Mesenchymal stem cell (in vitro differentiated cells and primary cell): ENCODE measurements around the gene NTS.
A peak's percentile ranks its signal among the peaks of the same experiment; 100 is the strongest.

Experiments
- DNase-seq: peaks from one replicate; pipeline ENCODE4 v3.0.0-alpha.2; 2013
- H2AFZ ChIP-seq: one replicate; pipeline ENCODE4 v1.6.1; 2013; ENCODE audit warnings: low read depth, mild to moderate bottlenecking, control low read depth, inconsistent platforms, low read length, moderate library complexity
- H2AK5ac ChIP-seq: 2 replicates; pipeline ENCODE4 v1.6.1; 2013; ENCODE audit warnings: low read length, moderate library complexity, mild to moderate bottlenecking, inconsistent platforms; ENCODE audit not compliant: severe bottlenecking
- H2BK120ac ChIP-seq: one replicate; pipeline ENCODE4 v1.6.1; 2013; ENCODE audit warnings: low read depth, mild to moderate bottlenecking, inconsistent platforms, low read length, moderate library complexity
- H2BK12ac ChIP-seq, 2 experiments: one replicate each; pipeline ENCODE4 v1.6.1; 2013; ENCODE audit warnings: inconsistent platforms in 2 of 2, low read length in 2 of 2, mild to moderate bottlenecking in 2 of 2, moderate library complexity in 2 of 2, control low read depth in 1 of 2
- H2BK15ac ChIP-seq: one replicate; pipeline ENCODE4 v1.6.1; 2013; ENCODE audit warnings: mild to moderate bottlenecking, low read depth, inconsistent platforms; ENCODE audit not compliant: poor library complexity, severe bottlenecking
- H2BK5ac ChIP-seq: 2 replicates; pipeline ENCODE4 v1.6.1; 2013; ENCODE audit warnings: low read depth, mild to moderate bottlenecking, low read length, control low read depth, inconsistent platforms; ENCODE audit not compliant: poor library complexity, severe bottlenecking
- H3K14ac ChIP-seq, 2 experiments: one replicate each; pipeline ENCODE4 v1.6.1; 2013; ENCODE audit warnings: inconsistent platforms in 2 of 2, low read length in 2 of 2, control low read depth in 1 of 2, mild to moderate bottlenecking in 1 of 2, moderate library complexity in 1 of 2
- H3K18ac ChIP-seq, 2 experiments: one replicate each; pipeline ENCODE4 v1.6.1; 2013; ENCODE audit warnings: inconsistent platforms in 2 of 2, low read length in 2 of 2, control low read depth in 1 of 2, low read depth in 1 of 2, mild to moderate bottlenecking in 1 of 2
- H3K23ac ChIP-seq, 2 experiments: one replicate each; pipeline ENCODE4 v1.6.1; 2013; ENCODE audit warnings: inconsistent platforms in 2 of 2, low read length in 2 of 2, mild to moderate bottlenecking in 2 of 2, moderate library complexity in 2 of 2, control low read depth in 1 of 2
- H3K27ac ChIP-seq: 2 replicates; pipeline ENCODE4 v1.5.1; 2013; ENCODE audit warnings: mild to moderate bottlenecking, moderate library complexity, low read length, control low read depth, inconsistent platforms; ENCODE audit not compliant: poor library complexity, severe bottlenecking
- H3K27me3 ChIP-seq, 2 experiments: 2 replicates each; pipeline versions ENCODE4 v1.6.1 to v1.7.0; 2013; ENCODE audit warnings: low read length in 2 of 2, mild to moderate bottlenecking in 2 of 2, moderate library complexity in 2 of 2, control low read depth in 1 of 2, inconsistent platforms in 1 of 2; ENCODE audit not compliant: control insufficient read depth in 1 of 2, insufficient read depth in 1 of 2
- H3K36me3 ChIP-seq, 2 experiments: 2 replicates each; pipeline versions ENCODE4 v1.6.1 to v1.7.0; 2013; ENCODE audit warnings: low read length in 2 of 2, control low read depth in 1 of 2, inconsistent platforms in 1 of 2, low read depth in 1 of 2, mild to moderate bottlenecking in 1 of 2; ENCODE audit not compliant: insufficient read depth in 2 of 2, control insufficient read depth in 1 of 2
- H3K4ac ChIP-seq, 2 experiments: one replicate each; pipeline ENCODE4 v1.6.1; 2013; ENCODE audit warnings: inconsistent platforms in 2 of 2, low read length in 2 of 2, mild to moderate bottlenecking in 2 of 2, moderate library complexity in 2 of 2, control low read depth in 1 of 2, low read depth in 1 of 2
- H3K4me1 ChIP-seq: 2 replicates; pipeline ENCODE4 v1.6.1; 2013; ENCODE audit warnings: low read depth, low read length, control low read depth; ENCODE audit not compliant: control insufficient read depth, insufficient read depth
- H3K4me2 ChIP-seq: 2 replicates; pipeline ENCODE4 v1.6.1; 2013; ENCODE audit warnings: low read length, mild to moderate bottlenecking, inconsistent platforms; ENCODE audit not compliant: poor library complexity, severe bottlenecking
- H3K4me3 ChIP-seq, 2 experiments: 2 replicates each; pipeline versions ENCODE4 v1.5.1 to v1.7.0; 2013; ENCODE audit warnings: low read length in 2 of 2, mild to moderate bottlenecking in 2 of 2, control low read depth in 1 of 2, low read depth in 1 of 2; ENCODE audit not compliant: insufficient read depth in 1 of 2
- H3K79me1 ChIP-seq: replicated peaks from 2 replicates; pipeline ENCODE4 v1.6.1; 2013; ENCODE audit warnings: mild to moderate bottlenecking, control low read depth, low read length, inconsistent platforms; ENCODE audit not compliant: poor library complexity, severe bottlenecking
- H3K9ac ChIP-seq: 2 replicates; pipeline ENCODE4 v1.7.0; 2013; ENCODE audit warnings: mild to moderate bottlenecking, low read length, moderate library complexity
- H3K9me3 ChIP-seq: 2 replicates; pipeline ENCODE4 v1.7.0; 2013; ENCODE audit warnings: mild to moderate bottlenecking, low read length; ENCODE audit not compliant: control insufficient read depth
- H4K8ac ChIP-seq: one replicate; pipeline ENCODE4 v1.6.1; 2013; ENCODE audit warnings: inconsistent platforms, mild to moderate bottlenecking, low read length, moderate library complexity
- H4K91ac ChIP-seq: one replicate; pipeline ENCODE4 v1.6.1; 2013; ENCODE audit warnings: mild to moderate bottlenecking, low read length, inconsistent platforms
- WGBS: methylation state at CpG from one replicate; pipeline ENCODE4 v1.1.7; 2013; ENCODE audit warnings: mixed read lengths; 5-methylcytosine and 5-hydroxymethylcytosine counted together

NTS gene

GRCh38 chr12:85877459-85877858 lies 3.4 kb downstream of the NTS start:
- no peak overlapping the region for H2BK15ac ChIP-seq
- H3K9ac ChIP-seq, result no peak overlapping the region
- no peak overlapping the region for H3K14ac ChIP-seq
- H3K9me3 ChIP-seq, result no peaks in the 10 kb centered on the region
- H2AFZ ChIP-seq, result no peak overlapping the region
- no peak overlapping the region for H4K91ac ChIP-seq
- DNase-seq, result no peak
- peaks cover 2% of the 10 kb centered on the region for H3K4me1 ChIP-seq
- no peak overlapping the region for H3K23ac ChIP-seq
- no peak overlapping the region for H3K18ac ChIP-seq
- H2BK120ac ChIP-seq, result no peak overlapping the region
- H3K27ac ChIP-seq, result no peak overlapping the region
- H3K27me3 ChIP-seq, result no peaks in the 10 kb centered on the region
- no peaks in the 10 kb centered on the region for H3K79me1 ChIP-seq
- H2BK12ac ChIP-seq, result no peak overlapping the region
- H2AK5ac ChIP-seq, result no peak overlapping the region
- 80% methylated on average over 1 of the region's 3 CpGs for WGBS
- no peak overlapping the region for H3K4me2 ChIP-seq
- no peak overlapping the region for H4K8ac ChIP-seq
- H3K36me3 ChIP-seq, result no peaks in the 10 kb centered on the region
- no peak overlapping the region for H2BK5ac ChIP-seq
- H3K4ac ChIP-seq, result no peak overlapping the region
- H3K4me3 ChIP-seq, result no peak overlapping the region

GRCh38 chr12:85883763-85884162 lies 9.7 kb downstream of the NTS start:
- Histone ChIP-seq H3K4me2 (no peak overlapping the region), H3K36me3 (no peaks in the 10 kb centered on the region), H3K9me3 (no peaks in the 10 kb centered on the region), H3K23ac (no peak overlapping the region), H3K14ac (no peak overlapping the region), H3K4me1 (no peaks in the 10 kb centered on the region), H2AK5ac (no peak overlapping the region), H4K8ac (no peak overlapping the region), H3K4ac (no peak overlapping the region), H2BK120ac (no peak overlapping the region), H3K27ac (no peak overlapping the region), H2BK12ac (no peak overlapping the region), H3K9ac (no peak overlapping the region), H2AFZ (no peak overlapping the region), H3K79me1 (no peaks in the 10 kb centered on the region), H3K18ac (no peak overlapping the region), H2BK15ac (no peak overlapping the region), H3K4me3 (no peak overlapping the region), H2BK5ac (no peak overlapping the region), H4K91ac (no peak overlapping the region), H3K27me3 (no peaks in the 10 kb centered on the region)
- no peak for DNase-seq

- no peaks in the 10 kb centered on the region for H3K9me3 ChIP-seq
- no peaks in the 10 kb centered on the region for H3K4me1 ChIP-seq
- H2AK5ac ChIP-seq, result no peak overlapping the region
- H3K4ac ChIP-seq, result no peak overlapping the region
- H2BK12ac ChIP-seq, result no peak overlapping the region
- H3K36me3 ChIP-seq, result no peaks in the 10 kb centered on the region
- H3K4me3 ChIP-seq, result no peak overlapping the region
- no peaks in the 10 kb centered on the region for H3K79me1 ChIP-seq
- no peak overlapping the region for H3K14ac ChIP-seq
- no peak overlapping the region for H3K27ac ChIP-seq
- H3K9ac ChIP-seq, result no peak overlapping the region
- no peak overlapping the region for H2BK15ac ChIP-seq
- DNase-seq, result no peak
- no peak overlapping the region for H3K23ac ChIP-seq
- no peak overlapping the region for H3K18ac ChIP-seq
- H4K8ac ChIP-seq, result no peak overlapping the region
- no peak overlapping the region for H3K4me2 ChIP-seq
- no peaks in the 10 kb centered on the region for H3K27me3 ChIP-seq
- no peak overlapping the region for H2BK120ac ChIP-seq
- no peak overlapping the region for H2BK5ac ChIP-seq
- H4K91ac ChIP-seq, result no peak overlapping the region
- H2AFZ ChIP-seq, result no peak overlapping the region
These were observed 20.6 kb downstream of the NTS start for GRCh38 chr12:85894653-85895052.

- Histone ChIP-seq H3K9ac (no peak overlapping the region), H3K79me1 (no peaks in the 10 kb centered on the region), H3K23ac (no peak overlapping the region), H3K27ac (no peak overlapping the region), H4K8ac (no peak overlapping the region), H3K14ac (no peak overlapping the region), H3K4me3 (no peak overlapping the region), H2BK120ac (no peak overlapping the region), H3K4me2 (no peak overlapping the region), H3K18ac (no peak overlapping the region), H2AFZ (no peak overlapping the region), H3K9me3 (no peaks in the 10 kb centered on the region), H3K4ac (no peak overlapping the region), H2AK5ac (no peak overlapping the region), H2BK15ac (no peak overlapping the region), H2BK12ac (no peak overlapping the region), H2BK5ac (no peak overlapping the region), H3K27me3 (no peaks in the 10 kb centered on the region), H3K4me1 (no peaks in the 10 kb centered on the region), H3K36me3 (no peaks in the 10 kb centered on the region), H4K91ac (no peak overlapping the region)
- DNase-seq, result peak; percentile 26
- WGBS, result no CpG with 5 or more reads among the region's 3 CpGs
These were observed 46.3 kb downstream of the NTS start for GRCh38 chr12:85920324-85920947.
